H9 (cell line): ENCODE data around the gene TCEAL8. TPM values are rescaled to one million over a fixed set of nuclear protein-coding genes. Genes with fewer than 3 reads are reported as not detected.

Source experiments
- DNase-seq: peaks from one replicate; pipeline ENCODE4 v3.0.0-alpha.2; 2017
- H2AFZ ChIP-seq: one replicate; pipeline ENCODE4 v1.6.1; 2013; ENCODE audit warnings: mild to moderate bottlenecking, low read length, control low read depth, moderate library complexity
- H2AK5ac ChIP-seq: 2 replicates; pipeline ENCODE4 v1.6.1; 2013; ENCODE audit warnings: low read length, control low read depth, mixed read lengths; ENCODE audit not compliant: insufficient read length
- H2BK120ac ChIP-seq: one replicate; pipeline ENCODE4 v1.6.1; 2013; ENCODE audit warnings: low read depth, mild to moderate bottlenecking, low read length, control low read depth, inconsistent platforms; ENCODE audit not compliant: poor library complexity, severe bottlenecking
- H2BK12ac ChIP-seq: 2 replicates; pipeline ENCODE4 v1.6.1; 2013; ENCODE audit warnings: low read length, control low read depth, mixed read lengths, low read depth; ENCODE audit not compliant: insufficient read length
- H2BK15ac ChIP-seq: 2 replicates; pipeline ENCODE4 v1.6.1; 2013; ENCODE audit warnings: low read depth, low read length, control low read depth
- H2BK20ac ChIP-seq: one replicate; pipeline ENCODE4 v1.6.1; 2013; ENCODE audit warnings: low read depth, mild to moderate bottlenecking, low read length, control low read depth, inconsistent platforms; ENCODE audit not compliant: poor library complexity, severe bottlenecking
- H2BK5ac ChIP-seq: 2 replicates; pipeline ENCODE4 v1.6.1; 2013; ENCODE audit warnings: low read length, control low read depth, mixed read lengths; ENCODE audit not compliant: insufficient read length
- H3K14ac ChIP-seq: 2 replicates; pipeline ENCODE4 v1.6.1; 2013; ENCODE audit warnings: low read length, control low read depth; ENCODE audit not compliant: insufficient read depth
- H3K18ac ChIP-seq: 2 replicates; pipeline ENCODE4 v1.6.1; 2013; ENCODE audit warnings: low read depth, mild to moderate bottlenecking, mixed read lengths, low read length, control low read depth; ENCODE audit not compliant: insufficient read length
- H3K23ac ChIP-seq: 2 replicates; pipeline ENCODE4 v1.6.1; 2013; ENCODE audit warnings: low read length, control low read depth, mixed read lengths, low read depth; ENCODE audit not compliant: insufficient read length
- H3K23me2 ChIP-seq: 2 replicates; pipeline ENCODE4 v1.6.1; 2013; ENCODE audit warnings: low read depth, mild to moderate bottlenecking, mixed read lengths, low read length, control low read depth; ENCODE audit not compliant: insufficient read length, poor library complexity, severe bottlenecking
- H3K27ac ChIP-seq: 2 replicates; pipeline ENCODE4 v1.5.1; 2013; ENCODE audit warnings: low read length, control low read depth, mixed read lengths, low read depth; ENCODE audit not compliant: insufficient read length
- H3K27me3 ChIP-seq: 2 replicates; pipeline ENCODE4 v1.6.1; 2013; ENCODE audit warnings: low read length, control low read depth, inconsistent platforms; ENCODE audit not compliant: insufficient read depth
- H3K4ac ChIP-seq: 2 replicates; pipeline ENCODE4 v1.6.1; 2013; ENCODE audit warnings: low read depth, mild to moderate bottlenecking, control low read depth, inconsistent platforms, low read length, moderate library complexity
- H3K4me1 ChIP-seq: 2 replicates; pipeline ENCODE4 v1.6.1; 2013; ENCODE audit warnings: low read length, control low read depth, inconsistent platforms; ENCODE audit not compliant: insufficient read depth
- H3K4me2 ChIP-seq: 2 replicates; pipeline ENCODE4 v1.6.1; 2013; ENCODE audit warnings: low read length, control low read depth, mixed read lengths; ENCODE audit not compliant: insufficient read length, insufficient read depth
- H3K56ac ChIP-seq: 2 replicates; pipeline ENCODE4 v1.6.1; 2013; ENCODE audit warnings: low read depth, mild to moderate bottlenecking, mixed read lengths, low read length, control low read depth; ENCODE audit not compliant: insufficient read length
- H3K79me1 ChIP-seq: 2 replicates; pipeline ENCODE4 v1.6.1; 2013; ENCODE audit warnings: low read depth, mild to moderate bottlenecking, moderate library complexity, low read length, control low read depth, inconsistent platforms; ENCODE audit not compliant: insufficient read depth, poor library complexity, severe bottlenecking
- H3K79me2 ChIP-seq: 2 replicates; pipeline ENCODE4 v1.6.1; 2013; ENCODE audit warnings: low read length, control low read depth, inconsistent platforms; ENCODE audit not compliant: insufficient read depth
- H3K9ac ChIP-seq: 2 replicates; pipeline ENCODE4 v1.6.1; 2013; ENCODE audit warnings: low read length, control low read depth, mixed read lengths; ENCODE audit not compliant: insufficient read length; ENCODE audit errors: extremely low read depth
- H3K9me3 ChIP-seq: one replicate; pipeline ENCODE4 v1.6.1; 2013; ENCODE audit warnings: low read depth, low read length, inconsistent platforms; ENCODE audit not compliant: control insufficient read depth
- H3T11ph ChIP-seq: one replicate; pipeline ENCODE4 v1.6.1; 2013; ENCODE audit warnings: mild to moderate bottlenecking, low read length, control low read depth, inconsistent platforms
- H4K20me1 ChIP-seq: one replicate; pipeline ENCODE4 v1.6.1; 2013; ENCODE audit not compliant: control insufficient read depth, insufficient read length, insufficient read depth
- H4K5ac ChIP-seq: 2 replicates; pipeline ENCODE4 v1.6.1; 2013; ENCODE audit warnings: low read depth, mild to moderate bottlenecking, mixed read lengths, low read length, control low read depth; ENCODE audit not compliant: insufficient read length
- H4K8ac ChIP-seq: replicated peaks from 2 replicates; pipeline ENCODE4 v1.6.1; 2013; ENCODE audit warnings: low read length, control low read depth, mixed read lengths, low read depth; ENCODE audit not compliant: insufficient read length
- H4K91ac ChIP-seq: 2 replicates; pipeline ENCODE4 v1.6.1; 2013; ENCODE audit warnings: low read depth, mild to moderate bottlenecking, moderate library complexity, mixed read lengths, low read length, control low read depth; ENCODE audit not compliant: insufficient read length
- H3K27ac Mint-ChIP-seq, 3 experiments: 2 replicates in 2 of 3; 3 replicates in 1 of 3; pipeline ENCODE4 v1.8.0; 2020 to 2021; ENCODE audit warnings: mixed read lengths in 3 of 3, mild to moderate bottlenecking in 1 of 3, moderate library complexity in 1 of 3
- H3K27me3 Mint-ChIP-seq: 2 replicates; pipeline ENCODE4 v1.8.0; 2021; ENCODE audit warnings: low read depth, mild to moderate bottlenecking, moderate library complexity, mixed read lengths
- H3K36me3 Mint-ChIP-seq, 3 experiments: 2 replicates in 2 of 3; 3 replicates in 1 of 3; pipeline ENCODE4 v1.8.0; 2020 to 2021; ENCODE audit warnings: low read depth in 3 of 3, mixed read lengths in 3 of 3; ENCODE audit not compliant: insufficient read depth in 1 of 3
- H3K4me1 Mint-ChIP-seq, 2 experiments: 2 replicates each; pipeline ENCODE4 v1.8.0; 2020; ENCODE audit warnings: mixed read lengths in 2 of 2
- H3K4me3 Mint-ChIP-seq, 2 experiments: 2 replicates in 1 of 2; 3 replicates in 1 of 2; pipeline ENCODE4 v1.8.0; 2020 to 2021; ENCODE audit warnings: mild to moderate bottlenecking in 2 of 2, mixed read lengths in 2 of 2, moderate library complexity in 1 of 2
- H3K9me3 Mint-ChIP-seq, 2 experiments: 2 replicates in 1 of 2; 3 replicates in 1 of 2; pipeline ENCODE4 v1.8.0; 2020; ENCODE audit warnings: mild to moderate bottlenecking in 2 of 2, mixed read lengths in 2 of 2, moderate library complexity in 1 of 2
- CTCF ChIP-seq: fragments of 200-600 bp; sonication (generic); conservative IDR thresholded peaks from 3 replicates; pipeline ENCODE4 v1.8.0; 2021; ENCODE audit warnings: antibody characterized with exemption, mild to moderate bottlenecking
- WGBS: extraction: QIAGEN DNeasy Blood & Tissue Kit; methylation state at CpG from one replicate; pipeline ENCODE4 v1.1.7; 2013; ENCODE audit warnings: missing lambda C conversion rate, low lambda C conversion rate, mixed read lengths; ENCODE audit not compliant: insufficient read length; ENCODE audit errors: extremely low coverage; 5-methylcytosine and 5-hydroxymethylcytosine counted together
- total RNA-seq: library from RNA; stranded (reverse); gene quantifications from 2 replicates; pipeline ENCODE4 v1.2.1, GENCODE V29; 2021

Gene TCEAL8
- total RNA-seq, 1 experiment from 2014 or later = 78.1 TPM

- H2BK15ac ChIP-seq = no peak overlapping the region
- H3K23me2 ChIP-seq = no peaks in the 10 kb centered on the region
- H2AK5ac ChIP-seq = no peak overlapping the region
- H3T11ph ChIP-seq = no peak overlapping the region
- H3K9me3 ChIP-seq = no peaks in the 10 kb centered on the region
- H3K9ac ChIP-seq = no peak overlapping the region
- no peak for TF ChIP-seq CTCF
- H2BK12ac ChIP-seq = no peak overlapping the region
- Mint-ChIP-seq H3K9me3 (peaks cover 18 to 67% of the 10 kb centered on the region in 2 experiments; a peak in 4 of 5 replicates), H3K4me3 (no peak overlapping the region), H3K36me3 (peaks cover 0 to 10% (median 0%) of the 10 kb centered on the region in 3 experiments; a peak in 1 of 7 replicates), H3K4me1 (peaks cover 7 to 8% of the 10 kb centered on the region in 2 experiments), H3K27me3 (peaks cover 27% of the 10 kb centered on the region), H3K27ac (no peak overlapping the region)
- no peak overlapping the region for H4K8ac ChIP-seq
- no peak overlapping the region for H2AFZ ChIP-seq
- no peak overlapping the region for H2BK5ac ChIP-seq
- no peak overlapping the region for H3K4ac ChIP-seq
- no peak overlapping the region for H4K91ac ChIP-seq
- no peak overlapping the region for H2BK20ac ChIP-seq
- no peak overlapping the region for H3K14ac ChIP-seq
- H4K5ac ChIP-seq = no peak overlapping the region
- H3K23ac ChIP-seq = no peak overlapping the region
- no CpG with 5 or more reads among the region's 2 CpGs for WGBS
- H3K79me1 ChIP-seq = no peaks in the 10 kb centered on the region
- peaks cover 6% of the 10 kb centered on the region; the same call in 1 of the 2 replicates for H3K27me3 ChIP-seq
- DNase-seq = no peak
- H3K4me1 ChIP-seq = no peaks in the 10 kb centered on the region; the same call in 1 of the 2 replicates
- H3K79me2 ChIP-seq = no peaks in the 10 kb centered on the region
- no peak overlapping the region for H3K4me2 ChIP-seq
- H4K20me1 ChIP-seq = no peaks in the 10 kb centered on the region
- H3K18ac ChIP-seq = no peak overlapping the region
- H2BK120ac ChIP-seq = no peak overlapping the region
- H3K56ac ChIP-seq = no peak overlapping the region
- H3K27ac ChIP-seq = no peak overlapping the region
Observed at GRCh38 chrX:103293118-103293517, 38.2 kb upstream of the TCEAL8 start.
